Parathyroid adenoma (tissue), 2 donors: Measurements from ENCODE around the gene FGGY.

Experiments
- H2AFZ ChIP-seq: fragments of 300-600 bp; sonication (generic); one replicate; pipeline ENCODE4 v1.7.0; 2017; ENCODE audit warnings: antibody characterized with exemption, mild to moderate bottlenecking
- H3K27ac ChIP-seq: fragments of 300-600 bp; sonication (generic); one replicate; pipeline ENCODE4 v1.7.0; 2017
- H3K27me3 ChIP-seq: fragments of 300-600 bp; sonication (generic); one replicate; pipeline ENCODE4 v1.7.0; 2017; ENCODE audit warnings: low read length; ENCODE audit not compliant: control insufficient read depth, insufficient read depth
- H3K36me3 ChIP-seq: fragments of 300-600 bp; sonication (generic); one replicate; pipeline ENCODE4 v1.7.0; 2017; ENCODE audit warnings: low read length; ENCODE audit not compliant: control insufficient read depth, insufficient read depth
- H3K4me1 ChIP-seq: fragments of 300-600 bp; sonication (generic); one replicate; pipeline ENCODE4 v1.7.0; 2017; ENCODE audit warnings: control low read depth
- H3K4me2 ChIP-seq: fragments of 300-600 bp; sonication (generic); one replicate; pipeline ENCODE4 v1.7.0; 2017; ENCODE audit warnings: low read length
- H3K4me3 ChIP-seq: fragments of 300-600 bp; sonication (generic); one replicate; pipeline ENCODE4 v1.7.0; 2017; ENCODE audit warnings: low read depth, low read length
- H3K79me2 ChIP-seq: fragments of 300-600 bp; sonication (generic); one replicate; pipeline ENCODE4 v1.7.0; 2017; ENCODE audit warnings: control low read depth
- H3K9ac ChIP-seq: fragments of 300-600 bp; sonication (generic); one replicate; pipeline ENCODE4 v1.7.0; 2017; ENCODE audit warnings: mild to moderate bottlenecking
- H3K9me3 ChIP-seq: fragments of 300-600 bp; sonication (generic); one replicate; pipeline ENCODE4 v1.7.0; 2017; ENCODE audit warnings: low read length; ENCODE audit not compliant: control insufficient read depth
- CTCF ChIP-seq: fragments of 300-600 bp; sonication (generic); IDR thresholded peaks from one replicate; pipeline ENCODE4 v1.7.0; 2017; ENCODE audit warnings: antibody characterized with exemption, mild to moderate bottlenecking
- donor health status: primary hyperparathyroidism.

Gene FGGY

GRCh38 chr1:59714219-59714618, 417.3 kb downstream of the FGGY start:
- no peak overlapping the region for H3K27ac ChIP-seq
- no peak for TF ChIP-seq CTCF
- no peaks in the 10 kb centered on the region for H3K27me3 ChIP-seq
- H3K4me3 ChIP-seq = no peak overlapping the region
- no peaks in the 10 kb centered on the region for H3K9me3 ChIP-seq
- no peaks in the 10 kb centered on the region for H3K36me3 ChIP-seq
- no peaks in the 10 kb centered on the region for H3K79me2 ChIP-seq
- H2AFZ ChIP-seq = no peak overlapping the region
- H3K4me1 ChIP-seq = no peaks in the 10 kb centered on the region
- no peak overlapping the region for H3K4me2 ChIP-seq
- no peak overlapping the region for H3K9ac ChIP-seq

GRCh38 chr1:59714966-59715365, 418.1 kb downstream of the FGGY start:
- TF ChIP-seq CTCF = no peak
- Histone ChIP-seq H3K27me3 (no peaks in the 10 kb centered on the region), H3K27ac (no peak overlapping the region), H3K79me2 (no peaks in the 10 kb centered on the region), H2AFZ (no peak overlapping the region), H3K36me3 (no peaks in the 10 kb centered on the region), H3K9ac (no peak overlapping the region), H3K4me1 (no peaks in the 10 kb centered on the region), H3K4me3 (no peak overlapping the region), H3K9me3 (no peaks in the 10 kb centered on the region), H3K4me2 (no peak overlapping the region)

GRCh38 chr1:59716832-59717231, 419.9 kb downstream of the FGGY start:
- Histone ChIP-seq H2AFZ (no peak overlapping the region), H3K4me3 (no peak overlapping the region), H3K79me2 (no peaks in the 10 kb centered on the region), H3K27ac (no peak overlapping the region), H3K9me3 (no peaks in the 10 kb centered on the region), H3K27me3 (no peaks in the 10 kb centered on the region), H3K4me2 (no peak overlapping the region), H3K9ac (no peak overlapping the region), H3K4me1 (no peaks in the 10 kb centered on the region), H3K36me3 (no peaks in the 10 kb centered on the region)
- no peak for TF ChIP-seq CTCF

- no peak overlapping the region for H3K4me3 ChIP-seq
- H2AFZ ChIP-seq = no peak overlapping the region
- H3K36me3 ChIP-seq = no peaks in the 10 kb centered on the region
- no peaks in the 10 kb centered on the region for H3K9me3 ChIP-seq
- H3K27me3 ChIP-seq = no peaks in the 10 kb centered on the region
- H3K4me1 ChIP-seq = no peaks in the 10 kb centered on the region
- H3K27ac ChIP-seq = no peak overlapping the region
- no peaks in the 10 kb centered on the region for H3K79me2 ChIP-seq
- H3K9ac ChIP-seq = no peak overlapping the region
- no peak for TF ChIP-seq CTCF
- no peak overlapping the region for H3K4me2 ChIP-seq
Observed at GRCh38 chr1:59718064-59718988, 421.4 kb downstream of the FGGY start.

- H3K4me3 ChIP-seq = no peak overlapping the region
- no peaks in the 10 kb centered on the region for H3K9me3 ChIP-seq
- H3K9ac ChIP-seq = no peak overlapping the region
- H2AFZ ChIP-seq = no peak overlapping the region
- no peaks in the 10 kb centered on the region for H3K36me3 ChIP-seq
- H3K27me3 ChIP-seq = no peaks in the 10 kb centered on the region
- no peaks in the 10 kb centered on the region for H3K79me2 ChIP-seq
- H3K4me2 ChIP-seq = no peak overlapping the region
- no peak for TF ChIP-seq CTCF
- H3K4me1 ChIP-seq = no peaks in the 10 kb centered on the region
- H3K27ac ChIP-seq = no peak overlapping the region
Observed at GRCh38 chr1:59718989-59719360, 422.1 kb downstream of the FGGY start.
